ENCODE results near the gene NRP2. TPM values are rescaled to one million over a fixed set of nuclear protein-coding genes. Genes with fewer than 3 reads are reported as not detected.

Gene NRP2
- total RNA-seq, 2 experiments from 2014 or later = 0.19 TPM; not detected in 1

- Histone ChIP-seq H3K36me3 (ENCODE audit: insufficient read depth, low read length) (no peaks in the 10 kb centered on the region), H3K27me3 (ENCODE audit: control insufficient read depth in 1 of 2, insufficient read depth in 2 of 2, low read length in 2 of 2) (no peaks in the 10 kb centered on the region), H3K4me1 (ENCODE audit: insufficient read depth, low read length) (peaks cover 12% of the 10 kb centered on the region), H3K4me3 (ENCODE audit: low read length) (no peak overlapping the region), H3K9me3 (ENCODE audit: control insufficient read depth in 1 of 2, insufficient read depth in 1 of 2, low read length in 2 of 2) (no peaks in the 10 kb centered on the region), H3K27ac (ENCODE audit: low read depth in 1 of 2, low read length in 2 of 2) (no peak overlapping the region)
- no peaks in the 10 kb centered on the region for H3K27me3 Mint-ChIP-seq
- no peak for TF ChIP-seq CTCF (IDR thresholded peaks at IDR 0.05)
- H3K36me3 Mint-ChIP-seq (ENCODE audit: low read depth) = no peaks in the 10 kb centered on the region
- ATAC-seq (ENCODE audit: poor library complexity) (no peak), DNase-seq (no peak)
- H3K4me1 Mint-ChIP-seq (ENCODE audit: low read depth) = peaks cover 11% of the 10 kb centered on the region
- no peak overlapping the region for H3K4me3 Mint-ChIP-seq
- no peak overlapping the region for H3K27ac Mint-ChIP-seq
- intact Hi-C loops (cut with DNase I, micrococcal nuclease) = no loop called here
- H3K9me3 Mint-ChIP-seq = no peaks in the 10 kb centered on the region
- POLR2A ChIA-PET = no interaction called here
- CTCF ChIA-PET = no interaction called here
Observed at GRCh38 chr2:205704127-205704741, 21.9 kb downstream of the NRP2 start.

GRCh38 chr2:205705511-205706349 lies 23.4 kb downstream of the NRP2 start:
- Histone ChIP-seq H3K9me3 (ENCODE audit: control insufficient read depth in 1 of 2, insufficient read depth in 1 of 2, low read length in 2 of 2) (no peaks in the 10 kb centered on the region), H3K4me3 (ENCODE audit: low read length) (no peak overlapping the region), H3K27ac (ENCODE audit: low read depth in 1 of 2, low read length in 2 of 2) (no peak overlapping the region), H3K4me1 (ENCODE audit: insufficient read depth, low read length) (peaks cover 12% of the 10 kb centered on the region), H3K36me3 (ENCODE audit: insufficient read depth, low read length) (no peaks in the 10 kb centered on the region), H3K27me3 (ENCODE audit: control insufficient read depth in 1 of 2, insufficient read depth in 2 of 2, low read length in 2 of 2) (no peaks in the 10 kb centered on the region)
- Mint-ChIP-seq H3K4me1 (ENCODE audit: low read depth) (peaks cover 11% of the 10 kb centered on the region), H3K27ac (no peak overlapping the region), H3K4me3 (no peak overlapping the region), H3K9me3 (no peaks in the 10 kb centered on the region), H3K36me3 (ENCODE audit: low read depth) (no peaks in the 10 kb centered on the region), H3K27me3 (no peaks in the 10 kb centered on the region)
- ChIA-PET CTCF (no interaction called here), POLR2A (interaction anchor here (1.3 kb wide), 1 partner anchor 23 kb away, joined by 5 read pairs; the partner anchor contains the start of gene NRP2)
- no peak for ATAC-seq (ENCODE audit: poor library complexity)
- no peak for DNase-seq
- no peak for TF ChIP-seq CTCF (IDR thresholded peaks at IDR 0.05)
- intact Hi-C loops (cut with DNase I, micrococcal nuclease) = no loop called here

GRCh38 chr2:205706769-205707381 lies 24.6 kb downstream of the NRP2 start:
- peak overlapping the region in 1 of 2 donors; percentile 52 for H3K27ac ChIP-seq (ENCODE audit: low read depth in 1 of 2, low read length in 2 of 2)
- H3K36me3 ChIP-seq (ENCODE audit: insufficient read depth, low read length) = no peaks in the 10 kb centered on the region
- peaks cover 11% of the 10 kb centered on the region for H3K4me1 Mint-ChIP-seq (ENCODE audit: low read depth)
- no peak overlapping the region for H3K4me3 ChIP-seq (ENCODE audit: low read length)
- ChIA-PET CTCF (interaction anchor here (0.6 kb wide), 1 partner anchor 200 kb away, joined by 3 read pairs; no protein-coding TSS in a partner anchor), POLR2A (interaction anchor here (1.2 to 1.3 kb wide), 2 partner anchors 13 to 25 kb away, joined by 4 to 5 read pairs; partner anchors contain the start of gene NRP2)
- ATAC-seq (ENCODE audit: poor library complexity) = peak; percentile 89
- peak overlapping the region; percentile 83 for H3K27ac Mint-ChIP-seq
- TF ChIP-seq CTCF (IDR thresholded peaks at IDR 0.05) = no peak
- H3K9me3 ChIP-seq (ENCODE audit: control insufficient read depth in 1 of 2, insufficient read depth in 1 of 2, low read length in 2 of 2) = no peaks in the 10 kb centered on the region
- intact Hi-C loops (cut with DNase I, micrococcal nuclease) = no loop called here
- H3K27me3 ChIP-seq (ENCODE audit: control insufficient read depth in 1 of 2, insufficient read depth in 2 of 2, low read length in 2 of 2) = no peaks in the 10 kb centered on the region
- peak overlapping the region; percentile 26 for H3K4me3 Mint-ChIP-seq
- no peaks in the 10 kb centered on the region for H3K27me3 Mint-ChIP-seq
- peak in 10 of 14 experiments; percentile 6 to 68 (median 34) for DNase-seq
- H3K9me3 Mint-ChIP-seq = no peaks in the 10 kb centered on the region
- H3K4me1 ChIP-seq (ENCODE audit: insufficient read depth, low read length) = peaks cover 12% of the 10 kb centered on the region
- no peaks in the 10 kb centered on the region for H3K36me3 Mint-ChIP-seq (ENCODE audit: low read depth)
